HG02798 (cell line): ENCODE measurements around the gene NKAPL.
"Not testable (repeated sequence)": the region's sequence is repeated elsewhere in the genome, so short reads cannot be mapped to it uniquely, and the experiment has no call there.

ENCODE experiments used
- ATAC-seq: cut with Tn5 transposase; IDR thresholded peaks from one replicate; pipeline ENCODE4 v1.9.1; 2021; ENCODE audit warnings: mild to moderate bottlenecking; ENCODE audit not compliant: unreplicated experiment, poor library complexity

The NKAPL gene

GRCh38 chr6:28291573-28291972, 32.5 kb downstream of the NKAPL start:
- ATAC-seq: no peak

DNA sequence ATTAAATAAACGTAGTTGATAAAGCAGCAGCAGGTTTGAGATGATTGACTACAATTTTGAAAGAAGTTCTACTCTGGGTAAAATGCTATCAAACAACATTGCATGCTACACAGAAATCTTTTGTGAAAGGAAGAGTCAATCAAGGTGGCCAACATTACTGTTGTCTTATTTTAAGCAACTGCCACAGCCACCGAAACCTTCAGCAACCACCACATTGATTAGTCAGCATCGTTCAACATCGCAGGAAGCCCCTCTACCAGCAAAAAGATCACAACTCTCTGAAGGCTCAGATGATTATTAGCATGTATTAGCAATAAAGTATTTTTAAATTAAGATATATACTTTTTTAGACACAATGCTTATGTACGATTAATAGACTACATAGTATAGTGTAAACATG, 36.2 kb downstream of the NKAPL start:
- no peak for ATAC-seq

DNA sequence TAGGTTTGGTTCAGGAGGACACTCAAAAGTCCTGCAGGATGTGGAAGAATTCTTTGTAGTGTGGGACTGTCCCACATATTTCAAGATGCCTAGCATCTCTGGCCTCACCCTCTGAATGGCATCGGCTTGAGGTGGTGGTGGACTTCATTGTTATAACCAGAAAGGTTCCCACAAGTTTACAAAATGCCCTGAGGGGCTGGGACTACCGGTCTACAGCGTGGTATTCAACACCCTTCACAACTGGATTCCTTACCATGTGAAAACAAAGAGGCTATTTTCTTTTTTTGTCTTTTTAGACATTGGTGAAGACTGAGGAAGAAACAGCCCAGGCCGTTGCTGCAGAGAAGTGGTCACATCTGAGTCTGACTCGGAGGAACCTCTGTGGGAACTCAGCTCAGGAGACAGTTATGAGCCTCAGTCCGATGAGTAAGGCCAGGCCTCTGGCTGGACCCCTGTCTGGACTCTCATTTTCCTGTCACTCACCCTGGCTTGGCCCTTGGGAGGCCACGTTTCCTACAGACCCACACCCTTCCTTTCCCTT, 37.5 kb downstream of the NKAPL start:
- ATAC-seq: no peak

- ATAC-seq: peak; percentile 92
Observed at GRCh38 chr6:28303570-28303969, 44.5 kb downstream of the NKAPL start.

GRCh38 chr6:28306363-28306762, 47.3 kb downstream of the NKAPL start:
- ATAC-seq: not testable (repeated sequence)
